Jurkat, Clone E6-1 (cell line): ENCODE data around the gene ITGB4.
"Not testable (repeated sequence)": the region's sequence is repeated elsewhere in the genome, so short reads cannot be mapped to it uniquely, and the experiment has no call there.

Experiments
- DNase-seq: peaks from one replicate; pipeline ENCODE4 v3.0.0-alpha.2; 2011; ENCODE audit warnings: low read depth, low spot score
- H3K4me3 ChIP-seq: 2 replicates; pipeline ENCODE4 v1.5.1; 2011; ENCODE audit warnings: mild to moderate bottlenecking, low read length, control low read depth, moderate library complexity

Gene ITGB4

GRCh38 chr17:75778066-75778860 is 57.0 kb downstream of the ITGB4 start:
- DNase-seq = not testable (repeated sequence)
- H3K4me3 ChIP-seq = peak overlapping the region; percentile 81

GRCh38 chr17:75778861-75779249 is 57.6 kb downstream of the ITGB4 start:
- DNase-seq = peak; percentile 46

GRCh38 chr17:75779250-75779986 is 58.2 kb downstream of the ITGB4 start:
- peak; percentile 100 for DNase-seq
- H3K4me3 ChIP-seq = peak overlapping the region; percentile 81

More at GRCh38 chr17:75778861-75779249, 57.6 kb downstream of the ITGB4 start:
- H3K4me3 ChIP-seq = peak overlapping the region; percentile 81

- H3K4me3 ChIP-seq = peak overlapping the region; percentile 28
- DNase-seq = no peak
These were observed 59.0 kb downstream of the ITGB4 start for GRCh38 chr17:75779987-75780889.

DNA sequence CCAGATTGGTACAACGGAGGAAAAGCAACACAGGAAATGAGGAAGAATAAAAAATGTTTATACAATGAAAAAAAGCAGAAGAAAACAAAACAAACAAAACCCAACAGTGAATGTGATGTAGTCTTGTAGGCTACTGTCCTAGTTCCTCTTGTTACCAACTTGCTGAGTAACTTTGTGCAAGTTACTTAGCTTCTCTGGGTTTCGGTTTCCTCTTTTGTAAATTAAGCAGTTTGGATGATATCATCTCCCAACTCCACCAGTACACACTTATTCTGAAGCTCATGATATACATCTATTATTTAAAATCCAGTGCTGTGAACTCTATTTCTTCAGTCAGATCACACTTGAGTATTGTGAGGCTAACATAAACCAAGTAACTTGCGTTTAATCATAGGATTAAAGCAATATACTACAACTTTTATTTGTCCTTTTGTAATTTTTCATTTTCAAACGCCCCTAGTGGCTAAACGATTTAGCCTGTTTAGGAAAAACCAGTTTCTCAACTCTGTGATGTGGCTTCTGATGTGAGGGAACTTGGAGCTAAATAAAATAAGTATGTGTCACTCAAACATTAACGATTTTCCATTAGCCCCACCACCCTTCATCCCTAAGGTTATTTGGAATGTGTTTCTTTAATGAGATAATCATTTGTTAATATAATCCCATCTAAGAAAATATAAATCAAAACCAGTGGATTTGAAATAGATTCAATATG is 62.0 kb downstream of the ITGB4 start:
- H3K4me3 ChIP-seq = peak overlapping the region; percentile 99
- peak; percentile 86 for DNase-seq

GRCh38 chr17:75783803-75784472 is 62.7 kb downstream of the ITGB4 start:
- peak overlapping the region; percentile 99 for H3K4me3 ChIP-seq
- DNase-seq = no peak

- H3K4me3 ChIP-seq = peak within 1 kb of the TSS; percentile 99
- peak; percentile 99 for DNase-seq
These were observed 63.3 kb downstream of the ITGB4 start, which contains the start of gene UNK for GRCh38 chr17:75784473-75785015. TSS of gene UNK (plus strand) at chr17:75784806. CDS start at chr17:75784881, 75 bp downstream.

DNA sequence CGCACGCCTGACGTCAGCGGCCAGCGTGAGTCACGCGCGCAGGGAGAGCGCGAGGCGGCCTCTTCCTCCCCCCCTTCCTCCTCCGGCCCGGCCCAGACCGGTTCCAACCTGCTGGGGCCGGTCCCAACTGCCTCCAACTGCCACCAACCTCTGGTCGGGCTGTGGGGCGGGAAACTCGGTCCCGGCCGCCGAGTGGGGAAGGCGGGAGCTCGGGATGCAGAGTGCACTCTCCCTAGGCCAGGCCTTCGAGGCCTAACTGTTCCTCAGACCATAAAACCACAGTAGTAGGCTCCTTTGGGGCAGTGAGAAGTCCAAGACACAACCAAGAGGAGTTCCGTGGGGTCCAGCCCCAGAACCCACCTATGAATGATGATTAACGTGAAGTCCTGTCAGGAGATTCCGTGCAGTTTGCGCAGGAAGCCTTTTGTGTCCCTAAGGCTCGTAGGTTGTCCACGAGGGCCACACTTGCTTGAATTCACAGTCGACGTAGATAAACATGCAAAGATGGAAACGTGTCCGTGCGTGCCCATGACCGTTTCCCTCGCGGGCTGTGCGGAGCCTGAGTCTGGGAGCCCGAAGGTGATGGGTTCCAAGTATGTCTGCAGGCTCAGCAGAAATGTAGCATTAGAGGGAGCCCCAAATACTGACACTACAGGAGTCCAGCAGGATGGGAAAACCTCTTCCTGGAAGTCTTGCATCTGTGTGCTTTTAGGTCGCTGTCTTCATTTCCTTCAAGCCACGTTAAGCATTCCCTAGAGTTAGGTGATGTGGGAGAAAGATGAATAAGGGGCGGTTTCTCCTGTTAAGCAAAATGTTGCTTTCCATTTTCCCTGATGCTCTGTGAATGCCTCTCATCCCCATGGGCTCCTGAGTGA is 64.0 kb downstream of the ITGB4 start:
- DNase-seq = no peak
- peak overlapping the region; percentile 99 for H3K4me3 ChIP-seq

- no peak overlapping the region for H3K4me3 ChIP-seq
- DNase-seq = no peak
These were observed 70.0 kb downstream of the ITGB4 start for GRCh38 chr17:75791254-75791653.

- no peak for DNase-seq
- H3K4me3 ChIP-seq = no peak overlapping the region
These were observed 72.2 kb downstream of the ITGB4 start for GRCh38 chr17:75793460-75793859.

DNA sequence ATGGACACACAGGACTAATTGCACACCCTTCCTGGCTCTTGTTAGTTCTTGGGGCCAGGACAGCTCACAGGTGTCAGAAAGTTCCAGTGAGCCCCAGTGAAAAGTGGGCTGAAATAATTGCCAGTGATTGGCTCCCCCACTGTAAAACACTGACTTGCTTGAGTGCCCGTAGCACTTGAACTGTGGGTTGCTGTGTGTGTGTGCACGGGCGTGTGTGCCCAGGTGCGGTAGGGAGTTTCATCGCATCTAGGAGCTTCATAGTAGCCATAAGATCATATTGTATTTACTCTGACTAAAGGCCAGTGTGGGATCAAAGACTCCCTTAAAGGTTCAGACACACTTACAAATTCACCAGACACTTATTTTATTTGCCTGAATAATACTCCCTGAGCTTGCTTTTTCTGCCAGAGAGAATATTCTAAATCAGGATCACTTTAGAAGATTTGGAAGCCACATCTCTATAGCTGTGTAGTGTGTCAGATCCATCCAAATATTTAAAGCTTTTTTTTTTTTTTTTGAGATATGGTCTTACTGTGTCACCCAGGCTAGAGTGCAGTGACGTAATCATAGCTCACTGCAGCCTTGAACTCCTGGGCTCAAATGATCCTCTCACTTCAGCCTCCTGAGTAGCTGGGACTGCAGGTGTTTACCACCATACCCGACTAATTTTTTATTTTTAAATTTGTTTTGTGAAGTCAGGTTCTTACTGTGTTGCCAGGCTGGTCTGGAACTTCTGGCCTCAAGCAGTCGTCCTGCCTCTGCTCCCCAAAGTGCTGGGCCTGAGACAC is 74.8 kb downstream of the ITGB4 start:
- no peak for DNase-seq
- H3K4me3 ChIP-seq = no peak overlapping the region

DNA sequence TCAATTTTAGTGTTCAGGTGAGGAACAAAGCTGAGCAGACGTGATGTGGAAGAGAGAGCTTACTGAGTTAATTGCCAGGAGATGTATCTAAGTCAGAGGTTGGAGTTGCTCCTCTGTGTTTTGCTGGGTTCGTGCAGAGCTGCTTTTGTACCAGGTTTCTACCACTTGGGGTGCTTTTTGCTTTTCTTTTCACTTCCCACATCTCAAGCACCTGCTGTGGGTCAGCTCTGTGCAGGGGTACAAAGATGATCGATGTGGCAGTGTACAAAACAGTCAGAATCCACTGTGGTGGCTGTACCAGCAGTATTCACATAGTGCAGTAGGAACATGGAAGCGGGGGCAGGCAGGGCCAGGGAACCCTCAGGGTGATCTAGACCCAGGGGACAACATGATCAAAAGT is 78.1 kb downstream of the ITGB4 start:
- no peak for DNase-seq

GRCh38 chr17:75803883-75804282 is 82.6 kb downstream of the ITGB4 start:
- H3K4me3 ChIP-seq = no peak overlapping the region
- DNase-seq = no peak

More for the DNA sequence above, 78.1 kb downstream of the ITGB4 start:
- no peak overlapping the region for H3K4me3 ChIP-seq

DNA sequence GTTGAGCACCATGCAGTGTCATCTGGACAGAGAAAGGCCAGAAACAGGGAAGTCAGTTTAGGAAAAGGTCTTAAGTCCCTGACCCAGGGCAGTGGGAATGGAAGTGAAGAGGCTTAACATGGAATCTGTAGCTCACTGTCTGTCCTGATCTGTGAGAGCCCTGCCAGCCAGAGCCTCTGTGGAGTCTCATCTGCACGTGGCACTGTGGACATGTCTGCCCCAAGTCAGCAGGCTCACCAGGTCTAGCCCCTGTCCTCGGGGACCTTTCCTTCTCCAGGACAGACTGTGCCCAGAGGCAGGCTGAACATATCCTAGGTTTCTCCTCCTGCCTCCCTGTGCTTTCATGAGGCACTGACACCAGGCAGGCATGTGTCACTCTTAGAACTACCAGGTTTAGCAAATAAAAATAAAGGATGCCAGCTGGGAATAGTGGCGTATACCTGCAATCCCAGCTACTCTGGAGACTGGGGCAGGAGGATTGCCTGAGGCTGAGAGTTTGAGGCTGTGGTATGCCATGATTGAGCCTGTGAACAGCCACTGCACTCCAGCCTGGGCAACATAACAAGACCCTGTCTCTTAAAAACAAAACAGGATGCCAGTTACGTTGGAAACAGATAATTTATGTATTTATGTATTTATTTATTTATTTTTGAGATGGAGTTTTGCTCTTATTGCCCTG is 85.7 kb downstream of the ITGB4 start:
- no peak overlapping the region for H3K4me3 ChIP-seq
- no peak for DNase-seq
